ENCODE data around the gene SHISA4. TPM values are rescaled to one million over a fixed set of nuclear protein-coding genes. Genes with fewer than 3 reads are reported as not detected.
"Not testable (repeated sequence)": the region's sequence is repeated elsewhere in the genome, so short reads cannot be mapped to it uniquely, and the experiment has no call there.

Gene SHISA4
- total RNA-seq, 1 donor from 2014 or later = 7.9 TPM

GRCh38 chr1:201933840-201934430 lies 45.2 kb downstream of the SHISA4 start:
- DNase-seq = no peak

DNA sequence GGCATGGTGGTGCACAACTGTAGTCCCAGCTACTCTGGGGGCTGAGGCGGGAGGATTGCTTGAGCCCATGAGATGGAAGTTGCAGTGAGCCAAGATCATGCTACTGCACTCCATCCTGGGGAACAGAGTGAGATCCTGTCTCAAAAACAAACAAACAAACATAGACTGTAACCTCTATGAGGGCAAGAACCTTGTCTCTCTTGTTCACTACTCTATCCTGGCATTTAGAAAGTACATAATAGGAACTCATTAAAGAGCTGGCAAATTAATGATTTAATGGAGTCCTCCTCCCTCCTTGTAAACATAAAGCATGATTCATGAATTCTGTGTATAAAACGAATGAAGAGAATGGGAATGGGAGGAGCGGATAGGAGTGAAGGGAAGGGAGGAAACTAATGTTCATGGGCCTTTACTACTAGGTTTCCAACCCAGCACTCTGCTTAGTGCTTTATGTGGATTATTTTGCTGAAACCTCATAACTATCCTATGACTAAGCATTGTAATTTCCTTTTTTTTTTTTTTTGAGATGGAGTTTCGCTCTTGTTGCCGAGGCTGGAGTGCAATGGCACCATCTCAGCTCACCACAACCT lies 49.0 kb downstream of the SHISA4 start:
- DNase-seq = no peak

GRCh38 chr1:201938440-201939035 lies 49.8 kb downstream of the SHISA4 start:
- DNase-seq = no peak

GRCh38 chr1:201939148-201939547 lies 50.5 kb downstream of the SHISA4 start:
- no peak for DNase-seq

- DNase-seq = no peak
Observed at GRCh38 chr1:201939574-201939973, 50.9 kb downstream of the SHISA4 start.

- not testable (repeated sequence) for DNase-seq
Observed at GRCh38 chr1:201940316-201940715, 51.6 kb downstream of the SHISA4 start.

DNA sequence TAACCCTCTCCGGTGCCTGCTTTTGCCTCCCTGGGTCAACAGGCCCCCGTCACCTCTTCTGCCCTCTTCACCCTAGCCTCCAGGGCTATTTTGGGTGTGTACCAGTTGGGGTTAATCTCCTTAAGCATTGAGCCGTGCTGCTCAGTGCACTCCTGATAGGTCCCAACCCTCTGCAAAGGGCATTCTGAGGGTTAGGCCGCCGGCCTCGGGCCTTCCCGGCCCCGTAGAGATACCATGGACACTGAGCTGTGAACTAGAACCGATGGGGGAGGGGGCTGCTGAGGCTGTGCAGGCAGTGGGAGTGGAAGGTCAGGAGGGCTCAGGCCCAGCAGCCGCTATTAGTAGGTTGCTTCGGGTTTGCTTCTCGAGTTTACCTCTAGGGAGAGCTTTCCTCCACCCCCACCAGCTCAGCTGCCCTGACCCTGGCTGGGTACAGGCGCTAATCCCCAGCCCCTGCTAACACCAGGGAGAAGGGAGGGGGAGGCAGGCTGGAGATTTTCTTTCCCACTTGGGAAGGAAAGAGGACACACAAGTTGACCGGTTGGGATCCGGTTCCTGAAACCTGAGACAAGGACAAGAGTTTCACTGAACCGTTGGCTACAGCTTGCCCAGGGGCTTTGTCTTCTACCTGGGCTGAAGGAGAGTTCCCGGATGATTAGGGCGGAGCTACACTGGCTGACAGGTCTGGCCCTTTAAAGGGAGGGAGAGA lies 52.9 kb downstream of the SHISA4 start:
- DNase-seq = no peak

GRCh38 chr1:201942129-201942495 lies 53.4 kb downstream of the SHISA4 start:
- DNase-seq = no peak

Small RNA genes within 50 kb of the gene (small RNA-seq; reads per million reads assigned to genes)
- not detected for gene MIR6739 (ENCODE audit: low replicate concordance)

Other genes starting within 250 kb of the SHISA4 start
- 22.3 TPM for gene IPO9, start 59.7 kb upstream of the SHISA4 start, total RNA-seq
- gene LMOD1, start 57.6 kb downstream of the SHISA4 start, total RNA-seq = 7.4 TPM
- 30.0 TPM for gene TIMM17A, start 66.6 kb downstream of the SHISA4 start, total RNA-seq
- gene RNPEP, start 93.8 kb downstream of the SHISA4 start, total RNA-seq = 20.2 TPM
- gene ELF3, start 121.7 kb downstream of the SHISA4 start, total RNA-seq = 14.0 TPM
- gene GPR37L1, start 234.0 kb downstream of the SHISA4 start, total RNA-seq = not detected

All from skin of body (tissue), 3 donors.